8988T (cell line): ENCODE results near the gene BPGM.

ENCODE experiments used
- DNase-seq: peaks from one replicate; pipeline ENCODE4 v3.0.0; 2011

BPGM gene

GRCh38 chr7:134646425-134647305, at the start of gene BPGM:
Gene BPGM (plus strand): TSS chr7:134646853. CDS start chr7:134661508, 14,655 bp downstream.
- DNase-seq: peak; percentile 46

GRCh38 chr7:134599371-134599770, 47.3 kb upstream of the BPGM start:
- no peak for DNase-seq

GRCh38 chr7:134601459-134601858, 45.2 kb upstream of the BPGM start:
- no peak for DNase-seq

GRCh38 chr7:134602881-134603451, 43.7 kb upstream of the BPGM start:
- DNase-seq: no peak

- DNase-seq: no peak
Observed at GRCh38 chr7:134605978-134606923, 40.4 kb upstream of the BPGM start.

- no peak for DNase-seq
Observed at GRCh38 chr7:134611611-134612151, 35.0 kb upstream of the BPGM start.

DNA sequence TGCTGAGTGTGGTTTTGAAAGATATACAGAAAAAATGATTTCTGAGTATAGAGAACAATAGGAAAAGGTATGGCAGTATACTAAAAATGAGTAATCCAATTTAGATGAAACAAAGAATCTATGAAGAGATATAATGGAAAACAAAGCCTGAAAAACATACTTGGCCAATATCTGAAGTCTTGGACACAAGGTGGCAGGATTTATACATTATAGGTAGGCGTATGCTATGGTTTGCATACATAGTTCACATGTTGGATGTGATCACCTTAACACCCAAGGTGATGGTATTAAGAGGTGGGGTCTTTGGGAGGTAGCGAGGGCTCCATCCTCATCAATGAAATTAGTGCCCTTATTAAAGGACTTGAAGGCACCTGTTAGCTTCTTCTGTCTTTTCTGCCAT, 34.5 kb upstream of the BPGM start:
- no peak for DNase-seq

- no peak for DNase-seq
Observed at GRCh38 chr7:134613623-134614347, 32.9 kb upstream of the BPGM start.

- DNase-seq: no peak
Observed at GRCh38 chr7:134616611-134617010, 30.0 kb upstream of the BPGM start.

DNA sequence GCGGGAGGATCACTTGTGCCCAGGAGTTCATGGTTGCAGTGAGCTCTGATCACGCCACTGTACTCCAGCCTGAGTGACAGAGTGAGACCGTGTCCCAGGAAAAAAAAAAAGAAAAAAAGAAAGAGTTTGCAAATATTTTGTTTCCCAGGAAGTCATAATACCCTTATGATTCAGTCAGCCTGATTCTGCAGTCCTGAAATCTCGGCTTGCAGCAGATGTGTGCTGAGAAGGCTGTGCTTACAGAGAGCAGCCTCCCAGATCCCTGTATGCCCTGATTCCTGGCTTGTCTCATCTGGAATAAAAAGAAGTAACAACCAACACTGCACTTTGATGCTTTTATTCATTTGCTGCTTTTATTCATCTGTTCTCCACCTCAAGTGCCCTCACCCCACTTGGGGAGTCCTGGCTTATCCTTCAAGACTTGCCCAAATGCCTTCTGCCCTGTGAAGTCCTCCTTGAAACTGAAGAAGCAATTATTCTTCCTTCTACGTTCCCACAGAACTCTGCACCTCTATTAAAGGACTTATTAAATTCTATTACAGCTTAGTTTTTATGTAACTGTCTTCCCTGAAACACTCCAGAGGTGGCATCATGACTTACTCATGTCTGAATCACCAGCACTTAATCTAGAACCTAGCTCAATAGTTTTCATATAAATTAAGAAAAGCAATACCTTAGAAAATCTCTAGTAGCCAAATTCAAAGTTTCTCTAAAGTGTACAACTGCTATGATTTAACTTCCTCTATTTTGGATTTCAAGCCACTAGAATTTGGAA, 27.7 kb upstream of the BPGM start:
- DNase-seq: no peak

GRCh38 chr7:134619627-134620331, 26.9 kb upstream of the BPGM start:
- no peak for DNase-seq

DNA sequence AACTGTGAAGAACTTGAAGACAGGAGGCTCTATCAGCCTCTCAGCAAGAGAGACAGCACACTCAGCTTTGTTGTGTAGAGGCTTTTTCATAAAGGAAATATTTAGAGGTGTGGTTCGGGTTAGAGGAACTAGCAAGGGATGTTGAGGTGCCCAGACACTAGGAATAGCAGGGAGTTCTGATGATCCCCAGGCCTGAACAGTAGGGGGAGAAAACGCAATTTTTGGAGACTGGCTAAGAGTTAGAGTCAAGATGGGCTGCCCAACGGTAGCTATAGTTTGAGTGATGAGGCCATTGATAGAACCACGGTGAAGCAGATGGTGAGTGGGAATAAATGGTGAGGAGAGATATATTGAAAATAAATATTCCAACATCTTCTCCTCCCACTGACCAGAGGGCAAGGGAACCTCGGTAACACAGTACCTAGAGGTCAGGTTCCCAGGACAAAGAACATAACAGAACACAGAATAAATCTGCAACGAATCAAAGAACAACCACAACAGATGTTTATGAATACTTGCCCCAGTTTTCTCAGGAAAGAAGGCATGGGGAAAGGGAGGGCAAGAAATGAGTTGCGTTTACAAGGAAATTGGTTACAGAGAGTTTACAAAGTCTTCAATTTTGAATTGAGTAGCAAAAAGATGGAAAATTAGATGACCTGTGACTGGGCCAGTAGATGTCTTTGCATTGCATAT, 24.2 kb upstream of the BPGM start:
- no peak for DNase-seq

GRCh38 chr7:134623193-134623592, 23.5 kb upstream of the BPGM start:
- DNase-seq: no peak

DNA sequence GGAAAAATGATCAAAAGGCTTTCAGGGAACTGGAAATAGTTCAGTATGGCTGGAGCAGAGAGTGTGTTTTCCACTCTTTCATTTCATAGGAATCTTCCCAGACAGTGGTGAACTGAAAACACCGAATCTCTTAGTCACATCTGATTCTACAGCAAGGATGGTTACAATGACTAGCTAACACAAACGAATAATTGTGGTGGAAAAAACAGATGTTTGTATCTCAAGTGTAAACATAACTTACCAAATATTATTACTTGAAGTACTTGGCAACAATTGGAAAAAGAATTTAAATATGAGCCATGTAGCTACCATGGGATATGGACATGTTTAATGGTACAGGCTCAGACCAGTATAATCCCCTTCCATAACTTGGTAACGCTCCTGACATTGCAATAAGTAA, 21.1 kb upstream of the BPGM start:
- DNase-seq: no peak

GRCh38 chr7:134627109-134627774, 19.4 kb upstream of the BPGM start:
- DNase-seq: no peak

GRCh38 chr7:134627775-134628153, 18.9 kb upstream of the BPGM start:
- DNase-seq: no peak

GRCh38 chr7:134629445-134629844, 17.2 kb upstream of the BPGM start:
- DNase-seq: no peak

DNA sequence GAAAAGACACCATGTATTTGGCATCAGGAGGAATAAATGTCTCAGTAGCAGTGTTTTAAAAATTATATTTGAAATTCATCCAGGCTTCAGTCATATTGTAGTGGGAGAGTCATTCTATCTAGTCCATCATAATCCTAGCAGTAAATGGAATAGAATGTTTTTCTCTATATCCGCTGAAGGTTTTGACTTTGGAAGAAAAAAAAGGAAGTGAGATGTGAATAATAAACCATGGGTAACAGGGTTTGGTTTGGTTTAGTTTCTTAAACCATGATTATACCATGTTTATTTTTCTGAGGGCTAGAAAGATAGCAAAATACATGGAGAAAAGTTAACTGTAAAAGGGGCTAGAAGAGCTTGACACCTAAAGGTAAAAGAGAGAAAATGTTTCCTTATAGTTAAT, 16.4 kb upstream of the BPGM start:
- no peak for DNase-seq

GRCh38 chr7:134630893-134631292, 15.8 kb upstream of the BPGM start:
- DNase-seq: no peak

DNA sequence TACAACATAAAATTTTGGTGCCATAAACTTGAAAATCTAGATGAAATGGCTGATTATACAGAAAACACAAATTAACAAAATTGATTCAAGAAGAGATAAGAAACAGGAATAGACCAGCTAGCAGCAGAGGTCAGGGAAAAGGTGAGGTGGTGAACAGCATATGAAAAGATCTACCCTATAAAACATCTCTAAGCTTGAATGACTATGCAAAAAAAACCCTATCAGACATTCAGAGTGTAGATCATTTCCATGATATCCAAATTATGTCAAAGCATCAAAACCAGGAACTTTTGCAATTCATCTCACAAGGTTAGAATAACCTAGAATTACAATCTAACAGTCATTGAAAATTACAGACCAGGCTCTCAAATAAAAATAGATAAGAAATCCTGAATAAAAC, 14.6 kb upstream of the BPGM start:
- DNase-seq: no peak
